ENCODE results near the gene ARHGAP22.

The ARHGAP22 gene

GRCh38 chr10:48418189-48418788 lies 186.6 kb downstream of the ARHGAP22 start:
- DNase-seq (ENCODE audit: low spot score) = no peak

- no peak for DNase-seq (ENCODE audit: low spot score)
These were observed 187.5 kb downstream of the ARHGAP22 start for GRCh38 chr10:48417374-48417773.

- no peak for DNase-seq (ENCODE audit: low spot score)
These were observed 188.2 kb downstream of the ARHGAP22 start for GRCh38 chr10:48416584-48417232.

GRCh38 chr10:48414778-48415177 lies 190.1 kb downstream of the ARHGAP22 start:
- DNase-seq (ENCODE audit: low spot score) = no peak

- no peak for DNase-seq (ENCODE audit: low spot score)
These were observed 190.7 kb downstream of the ARHGAP22 start for GRCh38 chr10:48414160-48414559.

GRCh38 chr10:48412933-48413332 lies 191.9 kb downstream of the ARHGAP22 start:
- no peak for DNase-seq (ENCODE audit: low spot score)

GRCh38 chr10:48412081-48412480 lies 192.8 kb downstream of the ARHGAP22 start:
- DNase-seq (ENCODE audit: low spot score) = no peak

GRCh38 chr10:48411510-48411909 lies 193.4 kb downstream of the ARHGAP22 start:
- DNase-seq (ENCODE audit: low spot score) = no peak

- no peak for DNase-seq (ENCODE audit: low spot score)
These were observed 194.4 kb downstream of the ARHGAP22 start for GRCh38 chr10:48410503-48410902.

- DNase-seq (ENCODE audit: low spot score) = no peak
These were observed 198.2 kb downstream of the ARHGAP22 start for GRCh38 chr10:48406658-48407057.

- DNase-seq (ENCODE audit: low spot score) = no peak
These were observed 198.7 kb downstream of the ARHGAP22 start for GRCh38 chr10:48406204-48406603.

GRCh38 chr10:48404646-48405045 lies 200.2 kb downstream of the ARHGAP22 start:
- DNase-seq (ENCODE audit: low spot score) = no peak

GRCh38 chr10:48400850-48401220 lies 204.0 kb downstream of the ARHGAP22 start:
- no peak for DNase-seq (ENCODE audit: low spot score)

GRCh38 chr10:48400129-48400849 lies 204.6 kb downstream of the ARHGAP22 start:
- DNase-seq (ENCODE audit: low spot score) = no peak

GRCh38 chr10:48399551-48399950 lies 205.3 kb downstream of the ARHGAP22 start:
- no peak for DNase-seq (ENCODE audit: low spot score)

- no peak for DNase-seq (ENCODE audit: low spot score)
These were observed 205.8 kb downstream of the ARHGAP22 start for GRCh38 chr10:48399056-48399541.

GRCh38 chr10:48398261-48398660 lies 206.6 kb downstream of the ARHGAP22 start:
- no peak for DNase-seq (ENCODE audit: low spot score)

Measured in globus pallidus (tissue), 1 donor.